Activated CD8-positive, alpha-beta memory T cell treated with anti-CD3 and anti-CD28 coated beads for 48 hours (primary cell): ENCODE measurements around the gene FAM114A1.

Experiments
- DNase-seq, 3 experiments: peaks; one replicate each; pipeline ENCODE4 v3.0.0-alpha.2; 2020; ENCODE audit warnings: low read depth in 2 of 3, low spot score in 2 of 3

The FAM114A1 gene

DNA sequence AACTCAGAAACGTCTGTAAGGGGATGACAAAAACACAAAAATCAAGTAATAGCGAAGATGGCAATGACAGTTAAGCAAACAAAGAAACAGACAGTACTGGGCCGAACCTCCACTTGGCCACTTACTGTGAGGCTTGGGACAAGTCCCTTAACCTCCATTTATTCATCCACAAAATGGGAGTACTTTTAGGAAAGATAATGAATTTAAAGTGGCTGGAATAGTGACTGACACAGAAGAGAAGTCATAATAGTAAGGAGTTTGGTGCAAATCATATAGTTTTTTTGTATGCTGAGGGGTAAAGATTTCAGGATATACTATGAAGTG, 9.5 kb upstream of the FAM114A1 start:
- no peak for DNase-seq

DNA sequence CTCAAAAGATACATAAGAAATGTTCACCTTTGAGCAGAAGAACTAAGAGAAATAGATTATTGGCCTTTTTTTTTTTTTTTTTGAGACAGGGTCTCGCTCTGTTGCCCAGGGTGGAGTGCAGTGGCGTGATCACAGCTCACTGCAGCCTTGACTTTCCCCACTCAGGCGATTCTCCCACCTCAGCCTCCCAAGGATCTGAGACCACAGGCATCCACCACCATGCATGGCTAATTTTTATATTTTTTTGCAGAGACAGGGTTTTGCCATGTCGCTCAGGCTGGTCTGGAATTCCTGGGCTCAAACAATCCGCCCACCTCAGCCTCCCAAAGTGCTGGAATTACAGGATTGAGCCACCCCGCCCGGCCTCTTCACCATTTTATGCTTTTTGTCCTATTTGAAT, 8.1 kb upstream of the FAM114A1 start:
- DNase-seq = no peak

DNA sequence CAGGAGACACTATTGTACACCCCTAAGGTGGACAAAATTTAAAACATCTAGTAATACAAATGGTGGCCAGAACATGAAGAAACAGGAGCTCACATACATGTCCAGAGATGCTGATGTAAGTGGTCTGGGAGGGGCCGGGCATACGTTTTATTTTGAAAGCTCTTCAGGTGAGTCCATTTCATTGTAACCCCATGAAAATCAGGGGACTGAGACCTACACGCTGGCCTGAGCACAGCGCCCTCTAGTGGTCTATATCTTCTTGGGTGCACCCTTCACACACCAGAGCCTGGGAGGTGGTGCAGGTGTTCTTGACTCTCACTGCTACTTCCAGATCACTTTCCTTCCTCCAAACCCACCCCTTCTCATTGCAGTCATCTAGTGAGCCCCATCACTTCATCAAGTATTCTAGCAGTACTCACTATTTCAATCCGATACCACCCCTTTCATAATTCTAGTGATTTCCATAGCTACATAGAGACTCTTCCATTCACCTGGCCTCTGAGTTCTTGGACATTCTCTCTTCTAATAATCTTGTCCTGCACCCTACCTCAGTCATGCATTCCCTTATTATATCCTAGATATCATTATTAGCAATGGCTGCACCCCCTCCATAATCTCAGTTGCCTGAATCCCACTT, 6.7 kb upstream of the FAM114A1 start:
- DNase-seq = peak in 1 of 3 experiments; percentile 29

DNA sequence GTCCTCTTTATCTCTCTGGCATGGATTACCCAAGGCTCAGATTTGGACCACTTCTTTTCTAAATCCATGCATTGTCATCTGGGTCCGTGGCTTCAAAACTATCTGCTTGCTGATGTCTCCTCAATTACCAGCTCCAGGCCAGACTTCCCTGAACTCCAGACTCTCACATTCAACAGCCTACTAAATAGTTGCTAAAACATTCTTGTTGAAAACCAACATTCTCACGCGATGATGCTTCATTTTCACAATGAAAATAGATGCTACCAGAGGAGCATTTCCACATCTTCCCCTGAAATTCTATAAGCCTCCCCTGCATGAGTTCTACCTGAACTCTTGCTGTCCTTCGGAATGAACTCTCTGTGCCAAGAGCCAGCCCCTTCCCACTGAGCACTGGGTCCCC, 5.8 kb upstream of the FAM114A1 start:
- no peak for DNase-seq

DNA sequence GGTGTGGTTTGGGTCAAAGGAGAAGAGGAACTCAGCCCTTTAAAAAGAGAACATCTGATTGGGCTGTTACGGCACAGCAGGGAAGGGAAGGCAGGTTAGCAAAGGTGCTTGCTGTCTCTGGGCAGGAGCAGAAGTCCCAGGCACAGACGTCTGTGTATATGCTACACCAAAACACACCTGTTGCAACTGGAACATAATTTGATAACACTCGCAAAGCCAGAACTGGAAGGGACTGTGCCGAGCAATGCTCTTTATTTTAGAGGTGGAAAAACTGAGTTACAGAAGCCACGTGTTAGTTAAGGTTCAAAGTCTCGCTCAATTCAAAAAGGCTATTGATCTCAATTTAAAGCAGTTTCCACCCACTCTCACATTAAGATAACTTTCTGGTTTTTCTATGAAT, 2.2 kb upstream of the FAM114A1 start:
- DNase-seq = no peak

DNA sequence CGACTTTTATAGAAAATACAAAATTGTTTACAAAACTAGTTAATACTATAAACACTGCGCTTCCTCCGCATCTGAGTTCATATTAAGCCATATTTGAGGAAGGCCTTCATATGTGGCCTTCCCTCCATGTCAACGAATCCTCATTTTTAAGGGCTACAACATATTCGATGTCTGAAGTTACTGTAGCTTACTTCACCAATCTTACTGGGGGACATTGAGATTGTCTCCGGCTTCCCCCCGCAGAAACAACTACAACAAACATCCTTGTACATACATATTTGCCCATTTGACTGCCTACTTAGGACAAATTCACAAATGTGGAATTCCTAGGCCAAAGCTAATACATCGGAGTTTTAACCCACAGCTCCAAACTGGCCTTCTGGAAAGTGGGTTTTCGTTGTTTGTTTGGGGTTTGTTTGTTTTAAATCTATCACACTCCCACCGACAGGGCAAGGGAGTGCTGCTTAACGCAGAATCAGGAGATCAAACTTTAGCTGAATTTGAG, 581 bp upstream of the FAM114A1 start:
- DNase-seq = no peak

DNA sequence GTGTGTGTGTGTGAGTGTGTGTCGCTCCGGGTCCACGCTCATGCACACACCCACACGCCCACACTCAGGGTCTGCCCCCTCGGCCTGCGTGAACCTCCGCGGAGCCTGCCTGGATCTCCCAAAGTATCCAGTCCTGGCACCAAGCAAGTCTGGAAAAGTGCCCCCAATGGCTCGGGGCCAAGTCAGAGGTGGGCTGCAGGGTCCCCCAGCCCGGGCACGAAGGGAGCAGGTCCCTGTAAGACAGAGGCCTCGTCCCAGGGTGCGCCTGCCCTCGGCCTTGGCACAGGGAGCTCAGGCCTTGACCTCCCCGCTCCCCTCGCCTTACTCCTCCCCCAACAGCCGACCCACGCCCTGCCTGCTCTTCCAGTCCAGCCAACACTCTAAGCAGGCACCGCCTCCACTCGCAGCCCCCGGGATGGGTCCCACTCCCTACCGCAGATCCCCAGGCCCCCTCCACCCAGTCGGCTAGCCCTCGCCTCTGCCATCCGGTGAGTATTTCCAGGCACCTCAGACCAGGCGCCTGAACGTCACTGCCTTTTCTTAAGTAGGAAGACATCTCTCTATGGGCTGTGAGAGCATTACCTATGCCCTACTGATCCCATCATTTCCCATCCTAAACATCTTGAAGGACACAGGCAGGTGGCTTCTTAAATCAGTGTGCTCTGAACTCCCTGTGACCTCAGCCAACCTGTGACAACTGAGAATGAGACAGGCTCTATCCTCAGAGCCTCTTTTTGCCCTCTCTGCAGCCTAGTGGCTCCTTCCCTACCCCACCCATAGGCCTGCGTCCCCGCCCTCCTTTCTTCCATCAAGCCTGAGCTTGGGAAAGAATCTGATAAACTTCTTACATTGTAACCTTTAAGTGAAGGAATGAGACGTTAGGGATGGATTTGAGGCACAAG, 704 bp downstream of the FAM114A1 start:
- DNase-seq = no peak

DNA sequence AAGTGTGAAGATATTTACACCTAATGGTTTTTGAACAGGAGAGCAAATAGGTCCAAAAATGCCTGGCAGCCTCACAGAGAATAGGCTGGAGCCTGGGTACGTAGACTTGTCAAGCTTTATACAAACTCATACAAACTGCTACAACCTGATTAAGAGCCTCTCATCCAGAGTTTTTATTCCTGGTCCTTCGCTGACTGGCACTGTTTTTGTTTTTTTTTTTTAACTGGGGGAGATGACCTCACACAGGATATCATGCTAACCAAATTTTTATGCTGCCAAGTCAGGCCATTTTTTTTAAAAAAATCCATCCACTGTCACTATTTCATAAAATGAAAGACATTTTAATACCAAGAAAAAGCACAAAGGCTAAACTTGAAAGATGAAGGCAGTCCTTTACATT, 1.9 kb downstream of the FAM114A1 start:
- DNase-seq = no peak

DNA sequence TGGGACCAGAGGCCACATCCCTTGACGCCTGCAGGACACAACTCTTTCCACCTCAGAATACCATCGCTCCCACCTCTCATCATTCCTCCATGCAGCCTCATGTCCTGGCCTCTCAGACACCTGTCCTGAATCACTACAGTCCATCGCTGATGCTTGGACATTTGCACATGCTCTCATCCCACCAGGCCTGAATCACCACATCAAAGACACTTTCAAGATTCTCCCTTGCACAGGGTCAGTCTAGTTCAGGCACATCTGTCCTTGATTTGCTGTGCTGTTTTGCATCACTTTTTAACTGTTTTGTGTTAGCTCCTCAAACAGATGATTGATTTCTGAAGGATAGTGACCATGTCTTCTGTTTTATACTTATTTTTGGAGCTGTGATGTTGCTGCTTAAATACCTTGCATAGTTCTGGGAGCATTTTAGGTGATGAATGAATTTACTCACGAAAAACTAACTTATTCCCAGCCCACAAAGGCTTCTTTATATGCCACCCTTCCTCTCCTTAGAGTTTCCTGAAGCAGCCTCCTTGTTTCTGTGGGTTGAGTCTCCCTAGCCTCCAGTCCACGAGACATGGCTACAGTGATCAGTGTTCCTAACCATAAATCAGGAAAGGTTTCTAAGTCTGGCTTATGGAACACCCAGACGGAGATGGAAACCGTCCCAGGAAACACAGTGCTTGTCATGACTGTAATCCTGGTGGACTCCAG, 2.6 kb downstream of the FAM114A1 start:
- DNase-seq = no peak

DNA sequence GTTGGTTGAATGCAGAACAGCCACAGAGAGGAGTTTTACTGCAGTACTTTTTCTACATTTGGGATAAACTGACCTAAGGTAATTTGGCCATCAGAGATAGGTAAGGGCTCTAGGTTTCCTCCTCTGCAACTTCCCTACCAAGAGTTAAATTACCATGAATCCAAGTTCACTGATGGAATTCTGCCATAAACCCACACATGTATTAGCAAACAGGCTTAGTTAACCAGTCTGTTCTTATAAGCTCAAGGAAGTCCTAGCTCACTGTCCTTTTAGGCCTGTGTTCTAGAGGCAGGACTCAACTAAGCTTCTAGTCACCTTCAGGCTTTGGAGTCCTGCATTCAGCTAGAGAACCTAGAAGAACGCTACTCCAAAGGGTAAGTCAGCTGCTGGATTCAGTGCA, 4.0 kb downstream of the FAM114A1 start:
- no peak for DNase-seq

DNA sequence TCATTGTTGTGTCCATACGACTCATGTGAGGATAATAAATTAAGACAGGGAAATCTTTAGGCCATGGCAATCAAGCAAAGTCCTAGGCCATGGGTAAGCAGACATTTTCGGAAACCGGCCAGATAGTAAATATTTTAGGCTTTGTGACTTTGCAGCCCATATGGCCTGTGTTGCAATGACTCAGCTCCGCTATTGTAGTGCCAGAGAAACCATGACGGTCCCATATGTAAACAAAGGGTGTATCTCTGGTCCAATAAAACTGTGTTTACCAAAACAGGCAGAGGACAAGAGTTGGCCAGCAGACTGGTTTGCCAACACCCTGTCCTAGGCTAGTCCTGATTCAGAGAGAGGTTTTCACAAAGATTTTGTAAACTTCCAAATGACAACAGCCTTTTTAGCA, 5.0 kb downstream of the FAM114A1 start:
- DNase-seq = no peak

DNA sequence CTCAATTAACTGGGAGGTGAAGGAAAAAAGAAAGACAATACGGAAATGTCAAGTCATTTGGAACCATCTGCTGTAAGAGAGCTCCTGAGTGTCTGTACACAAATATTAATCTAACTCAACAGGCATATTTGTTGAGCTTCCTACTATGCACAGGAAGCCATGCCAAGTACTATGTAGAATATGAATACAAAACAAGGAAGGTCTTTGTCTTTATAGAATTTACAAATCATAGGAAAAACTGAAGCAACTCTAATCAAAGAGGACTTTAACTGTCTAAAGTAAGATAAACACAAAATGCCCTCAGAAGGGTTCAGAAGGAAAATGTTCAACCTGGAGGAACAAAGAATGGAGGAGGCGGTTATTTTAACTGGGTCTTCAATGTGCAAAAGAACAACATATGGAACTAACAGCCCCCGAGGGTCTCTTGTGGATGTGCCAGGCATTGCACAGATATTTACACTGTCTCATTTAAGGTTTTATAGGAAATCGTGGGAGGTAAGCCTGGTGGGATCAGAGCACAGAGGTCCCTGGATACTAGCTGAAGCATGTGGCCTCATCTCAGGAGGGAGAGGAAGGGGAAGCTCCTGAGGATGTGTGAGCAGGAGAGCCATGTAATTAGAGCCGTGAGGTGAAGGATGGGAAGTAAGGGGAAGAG, 5.8 kb downstream of the FAM114A1 start:
- DNase-seq = no peak

DNA sequence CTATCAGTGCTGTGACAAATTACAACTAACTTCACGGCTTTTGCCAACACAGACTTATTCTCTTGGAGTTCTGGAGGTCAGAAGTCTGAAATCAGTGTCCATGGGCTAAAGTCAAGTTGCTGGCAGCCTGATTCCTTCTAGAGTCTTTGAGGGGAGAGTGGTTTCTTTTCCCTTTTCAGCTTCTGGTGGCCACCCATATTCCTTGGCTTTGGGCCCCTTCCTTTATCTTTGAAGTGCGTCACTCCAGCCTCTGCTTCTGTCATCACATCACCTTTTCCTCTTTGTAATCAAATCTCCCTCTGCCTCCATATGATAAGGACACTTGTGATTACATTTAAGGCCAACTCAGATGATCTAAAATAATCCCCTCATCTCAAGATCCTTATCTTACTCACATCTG, 9.0 kb downstream of the FAM114A1 start:
- no peak for DNase-seq

DNA sequence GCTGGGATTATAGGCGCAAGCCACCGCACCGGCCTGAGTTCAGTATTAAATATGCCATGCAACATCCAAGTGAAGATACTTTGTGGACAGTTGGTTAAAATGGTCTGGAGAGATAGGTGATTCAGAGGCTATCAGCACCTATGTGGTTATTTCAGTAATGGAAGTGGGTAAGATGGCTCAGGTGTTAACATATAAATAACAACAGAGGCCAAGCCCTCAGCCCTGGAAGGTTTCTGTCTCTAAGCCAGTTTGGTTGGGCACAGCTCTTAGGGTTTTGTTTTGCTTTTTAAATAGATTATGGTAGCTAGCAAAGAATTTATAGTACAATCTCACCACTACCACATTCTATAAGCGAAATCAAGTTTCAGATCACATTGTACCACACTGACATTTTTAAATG, 16.6 kb downstream of the FAM114A1 start:
- no peak for DNase-seq

DNA sequence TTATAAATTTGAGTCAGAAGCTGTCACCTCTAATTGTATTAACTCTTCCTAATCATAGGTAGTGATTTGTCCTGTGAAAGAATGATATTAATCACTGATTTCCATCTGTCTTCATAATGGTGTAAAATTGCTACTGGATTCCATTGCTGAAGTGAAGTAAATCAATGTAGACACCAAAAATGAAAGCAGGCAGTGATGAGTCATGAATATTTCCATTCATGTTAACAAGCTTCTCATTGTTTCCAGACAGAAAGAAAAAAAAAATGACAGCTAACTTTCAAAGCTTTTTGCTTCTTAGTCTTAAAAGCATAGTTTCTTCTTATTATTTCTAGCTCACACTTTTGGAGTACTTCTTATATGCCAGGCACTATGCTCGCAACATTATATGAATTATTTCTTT, 21.5 kb downstream of the FAM114A1 start:
- no peak for DNase-seq

DNA sequence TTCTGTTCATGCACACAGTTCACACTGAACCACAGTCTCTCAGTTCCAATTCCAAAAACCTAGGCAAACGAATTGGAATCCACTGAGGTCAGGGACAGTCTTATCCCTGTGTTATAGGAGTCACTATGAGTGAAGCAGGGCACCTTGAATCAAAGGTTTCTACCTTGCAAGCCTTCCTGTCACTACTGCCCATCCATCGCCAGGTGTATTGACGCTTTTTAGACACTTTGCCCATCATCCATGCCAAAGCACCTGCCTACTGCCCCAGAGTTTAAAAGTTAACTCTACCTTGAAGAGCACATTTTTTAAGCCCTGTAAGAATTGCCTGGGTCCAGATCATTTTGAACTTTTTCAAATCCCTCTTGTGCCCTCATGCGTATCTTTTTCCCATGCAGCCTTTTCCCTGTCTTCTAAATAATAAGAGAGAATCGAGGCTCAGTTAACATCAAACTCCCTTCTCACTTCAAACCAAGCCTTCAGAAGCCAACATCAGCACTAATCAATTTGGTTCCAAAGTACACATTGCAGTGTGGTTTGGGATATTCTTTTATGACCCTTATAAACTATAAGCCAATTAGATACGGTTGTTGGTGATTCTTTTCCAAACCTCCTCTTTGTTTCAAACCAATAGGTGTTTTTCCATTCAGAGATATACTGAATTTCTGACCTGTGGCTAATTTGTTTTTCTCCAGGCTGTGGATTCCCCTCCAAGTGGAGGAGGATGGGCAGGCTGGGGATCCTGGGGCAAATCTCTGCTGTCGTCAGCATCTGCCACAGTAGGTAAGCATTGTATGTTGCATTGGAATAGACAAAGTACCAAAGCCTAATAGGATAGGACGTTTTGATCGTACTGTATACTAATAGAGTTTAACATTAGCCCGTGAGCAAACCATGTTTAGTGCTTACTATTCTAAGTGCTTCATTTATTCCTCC, 23.7 kb downstream of the FAM114A1 start:
- no peak for DNase-seq

DNA sequence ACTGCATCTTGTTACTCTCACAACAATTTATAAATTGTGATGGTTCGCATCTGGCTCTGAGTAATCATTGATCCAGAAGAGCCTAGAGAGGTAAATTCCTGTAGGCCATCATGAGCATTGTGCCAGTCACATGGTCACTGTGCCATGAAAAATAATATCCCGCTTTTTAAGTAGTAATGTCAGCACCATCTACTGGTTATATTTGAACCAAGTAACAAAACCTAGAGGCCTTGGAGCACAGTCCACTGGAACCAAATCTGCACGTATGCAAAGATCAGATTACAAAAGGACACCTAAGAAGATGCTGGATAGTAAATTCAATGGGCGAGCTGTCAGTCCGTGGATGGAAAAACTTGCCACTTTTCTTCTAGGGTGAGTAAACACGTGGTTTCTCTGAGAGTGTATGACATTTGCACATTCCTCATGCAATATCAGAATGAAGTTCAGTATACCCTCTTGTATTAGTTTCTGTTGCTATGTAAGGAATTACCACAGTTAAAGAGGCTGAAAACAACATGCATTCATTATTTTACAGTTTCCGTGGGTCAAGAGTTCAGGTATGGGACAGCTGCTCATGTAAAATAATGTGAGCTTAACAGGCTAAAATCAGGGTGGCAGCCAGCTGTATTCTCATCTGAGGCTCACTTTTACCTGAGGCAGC, 26.8 kb downstream of the FAM114A1 start:
- no peak for DNase-seq

DNA sequence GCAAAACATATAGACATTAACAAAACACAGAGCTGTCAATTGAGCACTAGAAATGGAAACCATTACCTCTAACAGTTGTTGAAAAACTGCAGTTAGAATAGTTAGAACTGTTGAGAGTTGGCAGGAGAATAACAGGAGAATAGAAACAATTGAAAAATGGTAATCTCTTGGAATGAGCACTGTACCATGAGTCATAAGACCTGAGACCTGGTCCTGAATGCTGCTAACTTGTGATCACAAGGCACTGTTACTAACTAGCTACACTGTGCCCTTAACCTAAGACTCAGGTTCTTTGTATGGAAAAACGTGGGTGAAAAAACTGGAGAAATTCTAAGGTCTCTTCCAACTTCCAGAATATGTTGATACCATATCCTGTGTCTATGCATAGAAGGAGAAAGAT, 29.3 kb downstream of the FAM114A1 start:
- DNase-seq = no peak

DNA sequence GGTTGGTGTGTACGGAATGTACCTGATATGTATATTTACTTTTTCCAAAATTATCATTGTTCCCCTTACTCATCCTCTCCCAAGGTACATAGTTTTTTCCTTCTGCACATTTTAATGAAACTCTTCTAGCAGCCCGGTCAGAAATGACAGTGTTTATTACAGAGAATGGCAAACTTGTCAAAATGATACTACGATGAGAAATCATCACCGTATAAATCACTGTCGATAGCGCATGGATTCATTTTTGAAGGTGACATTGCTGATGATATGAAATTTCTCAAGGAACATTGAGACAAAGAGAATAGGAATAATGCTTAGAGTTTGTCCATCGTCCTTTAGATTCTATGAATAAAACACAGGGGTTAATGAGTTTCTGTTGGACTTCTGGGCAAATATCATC, 30.6 kb downstream of the FAM114A1 start:
- no peak for DNase-seq

DNA sequence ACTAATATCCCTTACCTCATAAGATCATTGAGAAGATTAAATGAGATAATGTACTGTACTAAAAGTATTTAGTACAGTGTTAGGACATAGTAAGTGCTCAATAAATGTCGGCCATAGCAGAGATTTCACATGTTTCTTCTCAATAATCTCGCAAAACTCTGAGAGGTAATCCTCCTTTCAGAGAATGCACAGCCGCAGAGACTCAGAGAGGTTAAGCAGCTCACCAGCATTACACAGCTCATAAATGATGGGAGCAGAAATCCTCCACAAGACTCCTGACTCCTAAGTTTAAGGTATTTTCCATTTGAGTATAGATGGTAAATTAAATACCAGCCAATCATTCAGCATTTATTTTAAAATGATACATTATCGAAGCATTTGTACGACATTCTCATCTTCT, 34.6 kb downstream of the FAM114A1 start:
- DNase-seq = no peak
